ENCODE measurements around the gene TBC1D4.
"Not testable (repeated sequence)": the region's sequence is repeated elsewhere in the genome, so short reads cannot be mapped to it uniquely, and the experiment has no call there.

Gene TBC1D4

DNA sequence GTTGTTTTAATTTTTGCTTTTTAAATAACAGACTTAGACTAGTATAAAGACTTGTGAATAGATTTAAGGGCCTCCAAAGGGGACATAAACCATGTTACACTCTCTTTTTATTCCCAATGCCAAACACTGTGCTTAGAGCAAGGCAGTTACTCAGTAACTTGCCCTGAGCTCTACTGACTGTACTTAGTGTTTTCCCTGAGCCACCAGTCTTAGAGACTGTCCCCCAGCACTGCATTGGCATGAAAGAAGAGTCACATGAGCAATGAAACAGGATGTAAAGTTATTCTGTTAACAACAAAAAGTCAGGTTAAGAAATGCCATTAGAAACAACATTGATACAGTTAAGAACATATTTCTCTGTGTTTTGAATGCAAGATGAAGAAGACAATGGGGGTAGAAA lies 187.9 kb downstream of the TBC1D4 start:
- no peak overlapping the region for H3K4me3 ChIP-seq (ENCODE audit: low read length)
- no peak for TF ChIP-seq CTCF (IDR thresholded peaks at IDR 0.05; ENCODE audit: insufficient read depth, low read depth, low read length, missing control alignments)
- DNase-seq (ENCODE audit: low read depth) = no peak

DNA sequence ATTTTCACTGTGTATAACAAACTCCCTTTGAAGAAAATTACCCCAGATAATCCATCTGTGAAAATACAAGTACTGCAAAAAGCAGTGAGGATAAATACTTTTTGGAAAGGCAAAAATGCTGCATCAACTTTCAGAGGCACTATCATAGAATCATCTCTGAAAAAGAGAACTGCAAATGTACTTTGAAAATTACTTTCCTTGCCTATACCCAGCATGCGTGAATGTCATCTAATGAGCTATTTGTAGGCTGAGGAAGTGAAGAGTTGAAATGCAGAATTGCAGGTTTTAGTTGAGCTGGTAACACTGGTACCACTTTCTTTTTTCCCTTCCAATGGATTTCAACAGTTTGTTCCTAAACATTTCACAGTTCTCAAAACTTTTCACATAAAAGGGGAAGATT lies 196.7 kb downstream of the TBC1D4 start:
- DNase-seq (ENCODE audit: low read depth) = no peak
- no peak for TF ChIP-seq CTCF (IDR thresholded peaks at IDR 0.05; ENCODE audit: insufficient read depth, low read depth, low read length, missing control alignments)
- H3K4me3 ChIP-seq (ENCODE audit: low read length) = no peak overlapping the region

DNA sequence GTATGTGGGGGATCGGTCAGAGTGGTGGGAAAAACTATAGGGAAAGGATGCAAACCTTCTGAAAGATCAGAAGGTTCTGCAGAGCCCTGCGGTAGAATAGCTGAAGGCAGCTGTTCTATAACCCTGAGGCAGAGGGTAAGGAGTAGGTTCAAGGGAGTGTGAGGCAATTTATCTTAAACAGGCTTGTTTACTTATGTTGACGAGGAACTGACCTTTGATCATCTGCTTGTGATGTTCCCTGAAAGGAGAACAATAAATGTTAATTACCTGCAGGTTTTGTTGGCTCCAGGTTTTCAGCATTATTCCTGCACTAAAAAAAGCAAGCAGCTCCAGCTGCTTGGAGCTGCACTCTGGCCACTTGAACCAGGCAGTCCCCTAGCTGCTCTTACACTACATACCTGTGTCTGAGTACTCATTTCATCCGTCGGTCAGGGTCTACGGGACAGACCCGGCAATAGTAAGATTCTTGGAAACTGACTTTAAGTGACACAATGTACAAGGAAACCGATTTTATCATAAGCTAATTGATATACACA lies 202.1 kb downstream of the TBC1D4 start:
- DNase-seq (ENCODE audit: low read depth) = no peak
- TF ChIP-seq CTCF (IDR thresholded peaks at IDR 0.05; ENCODE audit: insufficient read depth, low read depth, low read length, missing control alignments) = no peak
- H3K4me3 ChIP-seq (ENCODE audit: low read length) = no peak overlapping the region

DNA sequence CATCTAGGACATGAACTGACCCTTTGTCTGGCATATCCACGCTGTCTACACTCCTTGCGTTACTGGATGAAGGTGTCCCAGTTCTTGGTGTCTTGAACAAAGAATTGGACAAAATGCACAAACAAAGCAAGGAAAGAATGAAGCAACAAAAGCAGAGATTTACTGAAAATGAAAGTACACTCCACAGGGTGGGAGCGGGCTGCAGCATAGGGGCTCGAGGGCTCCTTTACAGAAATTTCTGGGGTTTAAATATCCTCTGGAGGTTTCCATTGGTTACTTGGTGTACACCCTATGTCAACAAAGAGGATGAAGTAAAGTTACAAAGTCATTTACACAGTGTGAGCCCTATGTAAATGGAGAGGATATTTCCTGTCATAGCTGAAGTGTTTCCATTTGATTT lies 208.3 kb downstream of the TBC1D4 start:
- H3K4me3 ChIP-seq (ENCODE audit: low read length); DNase-seq (ENCODE audit: low read depth): not testable (repeated sequence)

- H3K4me3 ChIP-seq (ENCODE audit: low read length) = no peak overlapping the region
- no peak for DNase-seq (ENCODE audit: low read depth)
- TF ChIP-seq CTCF (IDR thresholded peaks at IDR 0.05; ENCODE audit: insufficient read depth, low read depth, low read length, missing control alignments) = no peak
Measured at GRCh38 chr13:75271846-75272245, 210.1 kb downstream of the TBC1D4 start.

DNA sequence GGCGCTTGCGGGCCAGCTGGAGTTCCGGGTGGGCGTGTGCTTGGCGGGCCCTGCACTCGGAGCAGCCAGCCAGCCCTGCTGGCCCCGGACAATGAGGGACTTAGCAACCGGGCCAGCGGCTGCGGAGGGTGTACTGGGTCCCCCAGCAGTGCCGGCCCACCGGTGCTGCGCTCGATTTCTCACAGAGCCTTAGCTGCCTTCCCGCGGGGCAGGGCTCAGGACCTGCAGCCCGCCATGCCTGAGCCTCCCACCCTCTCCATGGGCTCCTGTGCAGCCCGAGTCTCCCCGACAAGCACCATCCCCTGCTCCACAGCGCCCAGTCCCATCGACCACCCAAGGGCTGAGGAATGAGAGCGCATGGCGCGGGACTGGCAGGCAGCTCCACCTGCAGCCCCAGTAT lies 213.5 kb downstream of the TBC1D4 start:
- not testable (repeated sequence) for DNase-seq (ENCODE audit: low read depth); H3K4me3 ChIP-seq (ENCODE audit: low read length)

GRCh38 chr13:75264611-75265010 lies 217.4 kb downstream of the TBC1D4 start:
- no peak for TF ChIP-seq CTCF (IDR thresholded peaks at IDR 0.05; ENCODE audit: insufficient read depth, low read depth, low read length, missing control alignments)
- no peak for DNase-seq (ENCODE audit: low read depth)
- no peak overlapping the region for H3K4me3 ChIP-seq (ENCODE audit: low read length)

DNA sequence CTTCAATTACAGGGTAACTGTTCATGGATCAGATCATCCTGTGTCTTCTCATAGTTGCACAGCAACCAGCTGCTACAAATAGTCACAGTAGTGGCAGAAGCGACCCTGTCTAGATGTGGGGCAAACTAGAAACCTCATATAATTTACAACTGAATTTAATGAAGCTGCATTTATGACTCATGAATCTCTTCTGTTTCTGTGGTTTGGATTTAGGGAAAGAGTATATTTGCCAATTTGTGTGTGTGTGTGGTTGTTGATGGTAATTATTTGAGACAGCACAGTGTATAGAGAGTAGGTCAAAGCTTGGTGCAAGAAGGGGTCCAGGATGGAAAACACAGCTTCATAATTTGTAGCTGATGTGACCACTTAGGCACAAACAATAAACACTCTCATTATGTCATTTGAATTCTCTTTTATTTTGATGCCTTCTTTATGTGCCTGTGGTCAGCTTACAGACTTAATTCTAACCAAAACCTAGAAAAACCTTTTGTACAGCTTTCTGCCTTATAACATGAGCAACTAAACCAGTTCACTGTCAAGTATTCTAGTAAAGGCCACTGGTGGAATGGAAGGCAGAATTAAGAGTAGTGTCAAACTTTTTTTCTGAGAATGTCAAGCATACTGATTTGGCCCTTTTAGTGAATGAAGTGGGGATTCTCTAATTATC lies 218.1 kb downstream of the TBC1D4 start:
- no peak overlapping the region for H3K4me3 ChIP-seq (ENCODE audit: low read length)
- DNase-seq (ENCODE audit: low read depth) = no peak
- no peak for TF ChIP-seq CTCF (IDR thresholded peaks at IDR 0.05; ENCODE audit: insufficient read depth, low read depth, low read length, missing control alignments)
